SK-N-SH treated with all-trans-retinoic acid at 6 μM for 48 hours (cell line): ENCODE measurements around the gene SCEL.
A peak's percentile ranks its signal among the peaks of the same experiment; 100 is the strongest.

Experiments used
- ATAC-seq: fragments of 200-7000 bp; cut with Tn5 transposase; 3 replicates; pipeline ENCODE4 v1.9.1; 2020; ENCODE audit warnings: mild to moderate bottlenecking, moderate library complexity
- ARNTL ChIP-seq: fragments of 450-650 bp; formaldehyde crosslinking; IDR thresholded peaks from 2 replicates; pipeline ENCODE4 v1.5.0; 2020; ENCODE audit warnings: low read depth, mild to moderate bottlenecking, moderate library complexity, borderline replicate concordance
- BACH2 ChIP-seq: fragments of 250-450 bp; sonication (Bioruptor Pico); IDR thresholded peaks from 2 replicates; pipeline ENCODE4 v1.9.0; 2021; ENCODE audit warnings: mild to moderate bottlenecking, borderline replicate concordance
- CSDC2 ChIP-seq: fragments of 250-450 bp; sonication (Bioruptor Pico); IDR thresholded peaks from 2 replicates; pipeline ENCODE4 v1.5.0; 2020; ENCODE audit warnings: mild to moderate bottlenecking, moderate library complexity
- CSRNP3 ChIP-seq: fragments of 250-450 bp; sonication (Bioruptor Pico); IDR thresholded peaks from 2 replicates; pipeline ENCODE4 v1.5.1; 2021; ENCODE audit warnings: mild to moderate bottlenecking, moderate library complexity
- ESRRG ChIP-seq: fragments of 250-450 bp; sonication (Bioruptor Pico); IDR thresholded peaks from 2 replicates; pipeline ENCODE4 v1.6.1; 2021; ENCODE audit warnings: mild to moderate bottlenecking
- GLIS3 ChIP-seq: fragments of 250-450 bp; sonication (Bioruptor Pico); IDR thresholded peaks from 2 replicates; pipeline ENCODE4 v1.5.0; 2020; ENCODE audit warnings: mild to moderate bottlenecking, moderate library complexity
- ISL1 ChIP-seq: fragments of 250-450 bp; sonication (Bioruptor Pico); IDR thresholded peaks from 2 replicates; pipeline ENCODE4 v2.1.2; 2022; ENCODE audit warnings: mild to moderate bottlenecking, moderate library complexity
- OSR1 ChIP-seq: fragments of 250-450 bp; sonication (Bioruptor Pico); IDR thresholded peaks from 2 replicates; pipeline ENCODE4 v1.8.0; 2022; ENCODE audit warnings: moderate library complexity, mild to moderate bottlenecking, inconsistent platforms
- PATZ1 ChIP-seq: fragments of 250-450 bp; sonication (Bioruptor Pico); IDR thresholded peaks from 2 replicates; pipeline ENCODE4 v1.8.0; 2020; ENCODE audit warnings: mild to moderate bottlenecking, moderate library complexity, borderline replicate concordance
- POU6F1 ChIP-seq: fragments of 250-450 bp; sonication (Bioruptor Pico); IDR thresholded peaks from 2 replicates; pipeline ENCODE4 v1.8.0; 2021; ENCODE audit warnings: low read depth, mild to moderate bottlenecking, moderate library complexity, borderline replicate concordance
- PPARA ChIP-seq: fragments of 250-450 bp; sonication (Bioruptor Pico); IDR thresholded peaks from 2 replicates; pipeline ENCODE4 v1.5.0; 2020; ENCODE audit warnings: mild to moderate bottlenecking, borderline replicate concordance
- RARB ChIP-seq: fragments of 250-450 bp; sonication (Bioruptor Pico); IDR thresholded peaks from 2 replicates; pipeline ENCODE4 v1.8.0; 2021; ENCODE audit warnings: mild to moderate bottlenecking, moderate library complexity
- SNAI2 ChIP-seq: fragments of 250-450 bp; sonication (Bioruptor Pico); IDR thresholded peaks from 2 replicates; pipeline ENCODE4 v1.5.0; 2020; ENCODE audit warnings: mild to moderate bottlenecking, moderate library complexity
- TCF4 ChIP-seq: fragments of 250-450 bp; sonication (Bioruptor Pico); IDR thresholded peaks from 2 replicates; pipeline ENCODE4 v1.8.0; 2021; ENCODE audit warnings: mild to moderate bottlenecking, moderate library complexity, borderline replicate concordance
- TOX ChIP-seq: fragments of 250-450 bp; sonication (Bioruptor Pico); IDR thresholded peaks from 2 replicates; pipeline ENCODE4 v1.8.0; 2021; ENCODE audit warnings: mild to moderate bottlenecking, moderate library complexity, borderline replicate concordance
- TSHZ2 ChIP-seq: fragments of 250-450 bp; sonication (Bioruptor Pico); IDR thresholded peaks from 2 replicates; pipeline ENCODE4 v1.5.0; 2020; ENCODE audit warnings: mild to moderate bottlenecking, moderate library complexity
- ZC3H10 ChIP-seq: fragments of 250-450 bp; sonication (Bioruptor Pico); IDR thresholded peaks from 2 replicates; pipeline ENCODE4 v1.5.1; 2021; ENCODE audit warnings: mild to moderate bottlenecking, moderate library complexity
- ZFP3 ChIP-seq: fragments of 250-450 bp; sonication (Bioruptor Pico); IDR thresholded peaks from 2 replicates; pipeline ENCODE4 v1.5.0; 2020; ENCODE audit warnings: mild to moderate bottlenecking, moderate library complexity
- ZFP30 ChIP-seq: fragments of 450-650 bp; formaldehyde crosslinking; IDR thresholded peaks from 2 replicates; pipeline ENCODE4 v1.5.0; 2022; ENCODE audit warnings: mild to moderate bottlenecking, moderate library complexity
- ZNF565 ChIP-seq: fragments of 450-650 bp; formaldehyde crosslinking; conservative IDR thresholded peaks from 2 replicates; pipeline ENCODE4 v1.5.0; 2020; ENCODE audit warnings: low read depth, mild to moderate bottlenecking, moderate library complexity
- ZNF70 ChIP-seq: fragments of 450-650 bp; formaldehyde crosslinking; IDR thresholded peaks from 2 replicates; pipeline ENCODE4 v1.5.0; 2020; ENCODE audit warnings: mild to moderate bottlenecking, moderate library complexity
- ZNF8 ChIP-seq: fragments of 450-650 bp; formaldehyde crosslinking; IDR thresholded peaks from 2 replicates; pipeline ENCODE4 v1.5.0; 2020; ENCODE audit warnings: mild to moderate bottlenecking, moderate library complexity

Gene SCEL

GRCh38 chr13:77545626-77546412 is 10.3 kb downstream of the SCEL start:
- no peak for ATAC-seq
- no peak for TF ChIP-seq GLIS3 (CRISPR knock-in tag)
- TF ChIP-seq ISL1 (CRISPR knock-in tag), result 0 out of 2 replicates have a peak, but pooled peaks have one; percentile 10
- TF ChIP-seq BACH2, result no peak
- TF ChIP-seq CSDC2 (CRISPR knock-in tag), result no peak
- no peak for TF ChIP-seq OSR1 (CRISPR knock-in tag)
- no peak for TF ChIP-seq ZC3H10
- TF ChIP-seq CSRNP3 (CRISPR knock-in tag), result no peak
- TF ChIP-seq ZNF565 (CRISPR knock-in tag), result no peak

GRCh38 chr13:77548095-77548494 is 12.6 kb downstream of the SCEL start:
- no peak for ATAC-seq

GRCh38 chr13:77548594-77548993 is 13.1 kb downstream of the SCEL start:
- no peak for ATAC-seq
- TF ChIP-seq ZNF8 (CRISPR knock-in tag) (no peak), ZFP30 (CRISPR knock-in tag) (no peak), ZNF565 (CRISPR knock-in tag) (no peak), ARNTL (CRISPR knock-in tag) (no peak), TOX (CRISPR knock-in tag) (no peak), ZNF70 (no peak), RARB (no peak)
- TF ChIP-seq, all 23 proteins: peak for 0

More at GRCh38 chr13:77548095-77548494, 12.6 kb downstream of the SCEL start:
- TF ChIP-seq ZC3H10 (no peak), ARNTL (CRISPR knock-in tag) (no peak), TSHZ2 (CRISPR knock-in tag) (no peak), BACH2 (no peak), ZNF8 (CRISPR knock-in tag) (no peak), SNAI2 (CRISPR knock-in tag) (no peak), CSDC2 (CRISPR knock-in tag) (no peak)

GRCh38 chr13:77554069-77554468 is 18.6 kb downstream of the SCEL start:
- TF ChIP-seq ZFP3 (CRISPR knock-in tag) (no peak), PPARA (CRISPR knock-in tag) (no peak), GLIS3 (CRISPR knock-in tag) (no peak), TSHZ2 (CRISPR knock-in tag) (no peak), ZFP30 (CRISPR knock-in tag) (no peak), PATZ1 (CRISPR knock-in tag) (no peak), ARNTL (CRISPR knock-in tag) (no peak), ESRRG (CRISPR knock-in tag) (no peak), ISL1 (CRISPR knock-in tag) (no peak), POU6F1 (CRISPR knock-in tag) (no peak), TCF4 (CRISPR knock-in tag) (no peak), OSR1 (CRISPR knock-in tag) (no peak), ZNF565 (CRISPR knock-in tag) (no peak), RARB (no peak), TOX (CRISPR knock-in tag) (no peak)
- ATAC-seq, result no peak; the same call in 2 of the 3 replicates
